Measurements from ENCODE around the gene SAMD11. TPM values are rescaled to one million over a fixed set of nuclear protein-coding genes. Genes with fewer than 3 reads are reported as not detected.

SAMD11 gene
- total RNA-seq, 1 donor from 2014 or later, result not detected

- Mint-ChIP-seq H3K27ac (no peak overlapping the region), H3K27me3 (peaks cover 18% of the 10 kb centered on the region), H3K9me3 (no peaks in the 10 kb centered on the region), H3K4me1 (peaks cover 11% of the 10 kb centered on the region), H3K4me3 (no peak overlapping the region), H3K36me3 (ENCODE audit: low read depth) (peaks cover 25% of the 10 kb centered on the region)
- CTCF ChIA-PET, result no interaction called here
- intact Hi-C loops (cut with micrococcal nuclease), result loop anchor here (5.0 kb wide), 1 partner anchor 35 kb away; no protein-coding TSS in a partner anchor
- ATAC-seq (ENCODE audit: low read depth) (no peak), DNase-seq (no peak)
- POLR2A ChIA-PET, result interaction anchor here (0.6 to 1.2 kb wide), 4 partner anchors 24 to 433 kb away, joined by 3 to 6 read pairs (median 4); partner anchors contain the start of genes AURKAIP1 and PLEKHN1
- no peak for TF ChIP-seq CTCF (IDR thresholded peaks at IDR 0.05)
These were observed 18.7 kb downstream of the SAMD11 start for GRCh38 chr1:942411-942821.

GRCh38 chr1:942864-943533 is 19.3 kb downstream of the SAMD11 start:
- H3K4me3 Mint-ChIP-seq, result no peak overlapping the region
- intact Hi-C loops (cut with micrococcal nuclease), result loop anchor here (5.0 kb wide), 1 partner anchor 36 kb away; no protein-coding TSS in a partner anchor
- no peak for TF ChIP-seq CTCF (IDR thresholded peaks at IDR 0.05)
- peaks cover 11% of the 10 kb centered on the region for H3K4me1 Mint-ChIP-seq
- H3K9me3 Mint-ChIP-seq, result no peaks in the 10 kb centered on the region
- CTCF ChIA-PET, result no interaction called here
- peaks cover 14% of the 10 kb centered on the region for H3K27me3 Mint-ChIP-seq
- POLR2A ChIA-PET, result interaction anchor here (0.7 to 0.8 kb wide), 2 partner anchors 16 to 65 kb away, joined by 3 to 4 read pairs; partner anchors contain the start of gene NOC2L
- DNase-seq, result no peak
- H3K27ac Mint-ChIP-seq, result no peak overlapping the region
- H3K36me3 Mint-ChIP-seq (ENCODE audit: low read depth), result peaks cover 26% of the 10 kb centered on the region
- no peak for ATAC-seq (ENCODE audit: low read depth)

- Mint-ChIP-seq H3K4me1 (peaks cover 11% of the 10 kb centered on the region), H3K27ac (no peak overlapping the region), H3K27me3 (peaks cover 9% of the 10 kb centered on the region), H3K36me3 (ENCODE audit: low read depth) (peaks cover 33% of the 10 kb centered on the region), H3K9me3 (no peaks in the 10 kb centered on the region), H3K4me3 (no peak overlapping the region)
- ATAC-seq (ENCODE audit: low read depth) (no peak), DNase-seq (no peak)
- TF ChIP-seq CTCF (IDR thresholded peaks at IDR 0.05), result no peak
- ChIA-PET CTCF (no interaction called here), POLR2A (interaction anchor here (0.8 kb wide), 1 partner anchor 15 kb away, joined by 3 read pairs; the partner anchor contains the start of gene NOC2L)
- intact Hi-C loops (cut with micrococcal nuclease), result loop anchor here (5.0 kb wide), 1 partner anchor 36 kb away; no protein-coding TSS in a partner anchor
These were observed 20.0 kb downstream of the SAMD11 start for GRCh38 chr1:943545-944340.

- Mint-ChIP-seq H3K4me1 (peaks cover 11% of the 10 kb centered on the region), H3K27me3 (peaks cover 3% of the 10 kb centered on the region), H3K27ac (no peak overlapping the region), H3K36me3 (ENCODE audit: low read depth) (peaks cover 42% of the 10 kb centered on the region), H3K9me3 (no peaks in the 10 kb centered on the region), H3K4me3 (no peak overlapping the region)
- ATAC-seq (ENCODE audit: low read depth), result no peak
- POLR2A ChIA-PET, result no interaction called here
- intact Hi-C loops (cut with micrococcal nuclease), result loop anchor here (5.0 kb wide), 1 partner anchor 37 kb away; no protein-coding TSS in a partner anchor
- no peak for TF ChIP-seq CTCF (IDR thresholded peaks at IDR 0.05)
- CTCF ChIA-PET, result no interaction called here
- DNase-seq, result no peak
These were observed 20.9 kb downstream of the SAMD11 start for GRCh38 chr1:944341-945325.
